Measurements from ENCODE around the gene RPIA. TPM values are rescaled to one million over a fixed set of nuclear protein-coding genes. Genes with fewer than 3 reads are reported as not detected.
A peak's percentile ranks its signal among the peaks of the same experiment; 100 is the strongest.

RPIA gene
- total and polyA plus RNA-seq, 2 donors (not counting 1 experiment from before 2014, with no cell fraction given) = 6.4 to 9.4 TPM

DNA sequence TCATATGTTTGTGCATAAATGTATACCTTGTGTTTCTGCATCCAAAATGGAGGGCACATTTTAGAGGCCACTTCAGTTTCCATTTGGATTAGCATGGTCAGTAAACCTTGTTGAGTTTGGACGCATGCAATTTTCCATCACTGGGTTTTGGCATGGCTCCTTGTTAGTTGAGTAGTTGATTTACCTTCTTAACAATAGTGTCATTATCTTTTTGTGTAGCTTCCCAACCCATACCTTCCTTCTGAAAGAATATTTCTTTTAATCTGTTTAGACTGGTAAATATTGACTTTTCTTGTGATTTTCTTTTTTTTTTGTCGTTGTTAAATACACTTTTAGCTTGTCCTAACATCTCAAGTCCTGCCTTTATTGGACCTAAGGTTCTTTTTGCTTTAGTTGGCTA, 15.5 kb downstream of the RPIA start:
- no peaks in the 10 kb centered on the region for H3K36me3 ChIP-seq (ENCODE audit: control insufficient read depth, insufficient read depth, low read length)
- H3K4me2 ChIP-seq (ENCODE audit: extremely low read depth, insufficient read depth, low read length) = no peak overlapping the region
- no peaks in the 10 kb centered on the region for H4K20me1 ChIP-seq (ENCODE audit: control insufficient read depth, extremely low read depth, insufficient read depth, low read length)
- H3K9me3 ChIP-seq (ENCODE audit: control insufficient read depth, insufficient read depth, low read depth, low read length) = no peaks in the 10 kb centered on the region
- no peak for DNase-seq (ENCODE audit: low read depth in 2 of 2)
- no peaks in the 10 kb centered on the region for H3K4me1 ChIP-seq (ENCODE audit: control insufficient read depth, extremely low read depth, insufficient read depth, low read length)
- no peak overlapping the region for H2AFZ ChIP-seq (ENCODE audit: low read length)
- H3K27ac ChIP-seq (ENCODE audit: insufficient read depth, low read length) = no peak overlapping the region
- H3K27me3 ChIP-seq (ENCODE audit: control insufficient read depth, insufficient read depth, low read length) = no peaks in the 10 kb centered on the region
- no peak overlapping the region for H3K4me3 ChIP-seq (replicated peaks in 1 of 4; ENCODE audit: control extremely low read depth in 1 of 4, insufficient read depth in 1 of 4, low read depth in 3 of 4, low read length in 4 of 4)
- H3K79me2 ChIP-seq (ENCODE audit: control insufficient read depth, insufficient read depth, low read length) = no peaks in the 10 kb centered on the region
- TF ChIP-seq, protein P1, sequence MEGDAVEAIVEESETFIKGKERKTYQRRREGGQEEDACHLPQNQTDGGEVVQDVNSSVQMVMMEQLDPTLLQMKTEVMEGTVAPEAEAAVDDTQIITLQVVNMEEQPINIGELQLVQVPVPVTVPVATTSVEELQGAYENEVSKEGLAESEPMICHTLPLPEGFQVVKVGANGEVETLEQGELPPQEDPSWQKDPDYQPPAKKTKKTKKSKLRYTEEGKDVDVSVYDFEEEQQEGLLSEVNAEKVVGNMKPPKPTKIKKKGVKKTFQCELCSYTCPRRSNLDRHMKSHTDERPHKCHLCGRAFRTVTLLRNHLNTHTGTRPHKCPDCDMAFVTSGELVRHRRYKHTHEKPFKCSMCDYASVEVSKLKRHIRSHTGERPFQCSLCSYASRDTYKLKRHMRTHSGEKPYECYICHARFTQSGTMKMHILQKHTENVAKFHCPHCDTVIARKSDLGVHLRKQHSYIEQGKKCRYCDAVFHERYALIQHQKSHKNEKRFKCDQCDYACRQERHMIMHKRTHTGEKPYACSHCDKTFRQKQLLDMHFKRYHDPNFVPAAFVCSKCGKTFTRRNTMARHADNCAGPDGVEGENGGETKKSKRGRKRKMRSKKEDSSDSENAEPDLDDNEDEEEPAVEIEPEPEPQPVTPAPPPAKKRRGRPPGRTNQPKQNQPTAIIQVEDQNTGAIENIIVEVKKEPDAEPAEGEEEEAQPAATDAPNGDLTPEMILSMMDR (conservative IDR thresholded peaks at IDR 0.05 in 1 of 2, IDR thresholded peaks at IDR 0.05 in 1 of 2; ENCODE audit: low read depth in 1 of 2, low read length in 2 of 2) = no peak
- no peak for TF ChIP-seq EZH2 (IDR thresholded peaks at IDR 0.05; ENCODE audit: low read length, missing control alignments)
- no peak overlapping the region for H3K9ac ChIP-seq (ENCODE audit: insufficient read depth, low read length)

DNA sequence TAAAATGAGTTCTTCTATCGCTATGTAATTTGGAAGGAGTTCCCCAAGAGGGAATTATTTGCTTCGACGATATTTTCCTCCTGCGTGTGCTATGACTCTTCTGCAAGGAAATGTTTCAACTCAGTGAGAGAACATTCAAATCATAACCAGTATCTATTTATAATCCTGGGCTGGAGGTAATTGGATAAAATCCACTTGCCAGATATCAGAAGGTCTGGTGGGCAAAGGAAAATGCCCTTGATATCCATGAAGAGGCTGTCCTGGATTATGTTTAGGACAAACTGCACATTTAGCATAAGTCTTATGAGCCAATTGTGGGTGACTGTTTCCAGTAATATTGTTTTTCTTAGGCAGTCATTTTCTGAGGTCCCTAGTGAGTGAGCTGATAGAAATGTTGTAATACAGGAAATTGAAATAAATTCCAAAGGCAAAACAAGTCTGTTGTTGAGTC, 17.7 kb downstream of the RPIA start:
- Histone ChIP-seq H3K9me3 (ENCODE audit: control insufficient read depth, insufficient read depth, low read depth, low read length) (no peaks in the 10 kb centered on the region), H4K20me1 (ENCODE audit: control insufficient read depth, extremely low read depth, insufficient read depth, low read length) (no peaks in the 10 kb centered on the region), H3K4me1 (ENCODE audit: control insufficient read depth, extremely low read depth, insufficient read depth, low read length) (no peaks in the 10 kb centered on the region), H2AFZ (ENCODE audit: low read length) (no peak overlapping the region), H3K9ac (ENCODE audit: insufficient read depth, low read length) (no peak overlapping the region), H3K4me2 (ENCODE audit: extremely low read depth, insufficient read depth, low read length) (no peak overlapping the region), H3K27me3 (ENCODE audit: control insufficient read depth, insufficient read depth, low read length) (no peaks in the 10 kb centered on the region), H3K4me3 (replicated peaks in 1 of 4; ENCODE audit: control extremely low read depth in 1 of 4, insufficient read depth in 1 of 4, low read depth in 3 of 4, low read length in 4 of 4) (no peak overlapping the region), H3K79me2 (ENCODE audit: control insufficient read depth, insufficient read depth, low read length) (no peaks in the 10 kb centered on the region), H3K36me3 (ENCODE audit: control insufficient read depth, insufficient read depth, low read length) (no peaks in the 10 kb centered on the region), H3K27ac (ENCODE audit: insufficient read depth, low read length) (no peak overlapping the region)
- TF ChIP-seq EZH2 (IDR thresholded peaks at IDR 0.05; ENCODE audit: low read length, missing control alignments) = no peak
- TF ChIP-seq, protein P1 (conservative IDR thresholded peaks at IDR 0.05 in 1 of 2, IDR thresholded peaks at IDR 0.05 in 1 of 2; ENCODE audit: low read depth in 1 of 2, low read length in 2 of 2) = no peak
- peak; percentile 18 to 25 for DNase-seq (ENCODE audit: low read depth in 2 of 2)

DNA sequence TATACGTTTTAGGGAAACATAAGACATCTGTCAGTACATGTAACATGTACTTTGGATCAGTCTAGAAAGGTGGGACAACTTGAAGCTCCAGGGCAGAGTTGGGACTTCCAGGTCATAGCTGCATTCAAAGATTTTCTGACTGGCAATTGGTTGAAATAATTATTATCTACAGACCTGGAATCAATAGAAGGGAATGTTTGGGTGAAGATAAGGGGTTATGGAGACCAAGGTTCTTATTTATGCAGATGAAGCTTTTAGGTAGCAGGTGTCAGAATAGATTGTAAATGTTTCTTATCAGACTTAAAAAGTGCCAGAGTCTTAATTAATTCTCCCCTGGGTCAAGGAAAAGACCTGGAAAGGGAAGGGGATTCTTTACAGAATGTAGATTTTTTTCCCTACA, 19.8 kb downstream of the RPIA start:
- no peaks in the 10 kb centered on the region for H3K27me3 ChIP-seq (ENCODE audit: control insufficient read depth, insufficient read depth, low read length)
- no peak overlapping the region for H2AFZ ChIP-seq (ENCODE audit: low read length)
- no peaks in the 10 kb centered on the region for H3K9me3 ChIP-seq (ENCODE audit: control insufficient read depth, insufficient read depth, low read depth, low read length)
- H3K79me2 ChIP-seq (ENCODE audit: control insufficient read depth, insufficient read depth, low read length) = no peaks in the 10 kb centered on the region
- no peak for DNase-seq (ENCODE audit: low read depth in 2 of 2)
- H3K27ac ChIP-seq (ENCODE audit: insufficient read depth, low read length) = no peak overlapping the region
- no peaks in the 10 kb centered on the region for H4K20me1 ChIP-seq (ENCODE audit: control insufficient read depth, extremely low read depth, insufficient read depth, low read length)
- no peaks in the 10 kb centered on the region for H3K36me3 ChIP-seq (ENCODE audit: control insufficient read depth, insufficient read depth, low read length)
- no peak overlapping the region for H3K4me3 ChIP-seq (replicated peaks in 1 of 4; ENCODE audit: control extremely low read depth in 1 of 4, insufficient read depth in 1 of 4, low read depth in 3 of 4, low read length in 4 of 4)
- H3K4me2 ChIP-seq (ENCODE audit: extremely low read depth, insufficient read depth, low read length) = no peak overlapping the region
- no peaks in the 10 kb centered on the region for H3K4me1 ChIP-seq (ENCODE audit: control insufficient read depth, extremely low read depth, insufficient read depth, low read length)
- TF ChIP-seq, protein P1 (conservative IDR thresholded peaks at IDR 0.05 in 1 of 2, IDR thresholded peaks at IDR 0.05 in 1 of 2; ENCODE audit: low read depth in 1 of 2, low read length in 2 of 2) = no peak
- no peak for TF ChIP-seq EZH2 (IDR thresholded peaks at IDR 0.05; ENCODE audit: low read length, missing control alignments)
- no peak overlapping the region for H3K9ac ChIP-seq (ENCODE audit: insufficient read depth, low read length)
